ENCODE data around the gene NRN1L.
A peak's percentile ranks its signal among the peaks of the same experiment; 100 is the strongest.
"Not testable (repeated sequence)": the region's sequence is repeated elsewhere in the genome, so short reads cannot be mapped to it uniquely, and the experiment has no call there.

NRN1L gene

DNA sequence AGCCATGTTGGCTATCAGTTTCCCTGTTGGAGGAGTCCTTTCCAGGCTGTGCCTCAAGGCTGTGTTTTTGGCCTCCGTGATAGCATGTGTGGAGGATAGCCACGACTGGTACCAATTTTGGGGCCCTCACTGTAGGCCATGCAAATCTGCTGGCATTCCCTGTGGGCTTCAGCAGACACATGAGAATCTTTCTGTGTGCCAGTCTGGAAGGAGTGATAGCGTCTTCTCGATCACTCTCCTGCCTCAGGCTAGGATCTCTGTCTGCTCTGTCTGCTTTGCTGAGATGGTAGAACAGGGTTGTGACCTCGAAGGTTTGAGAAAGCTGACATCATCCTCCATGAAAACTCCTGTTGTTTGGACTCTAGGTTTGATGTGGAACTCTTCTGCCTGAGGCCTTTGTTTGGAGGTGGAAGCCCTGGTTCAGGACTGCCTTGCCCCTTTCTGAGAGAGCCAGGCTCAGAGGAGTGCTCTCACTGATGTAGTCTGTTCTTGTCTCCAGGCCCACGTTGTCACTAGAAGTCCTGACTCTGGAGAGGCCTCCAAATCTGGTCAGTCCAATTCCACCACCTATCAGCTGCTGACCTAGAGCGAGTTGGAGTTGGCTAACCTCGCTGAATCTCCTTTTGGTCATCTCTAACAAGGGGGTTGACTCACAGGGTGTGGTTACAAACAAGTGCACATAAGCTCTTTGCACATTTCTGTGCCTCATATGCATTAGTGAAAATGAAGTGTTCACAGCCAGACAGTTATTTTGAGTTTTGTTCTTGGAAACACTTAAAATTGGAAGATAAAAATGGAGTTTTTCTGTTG, 23.9 kb upstream of the NRN1L start:
- DNase-seq (ENCODE audit: low read depth), result no peak
- H3K4me3 ChIP-seq (ENCODE audit: control insufficient read depth, low read depth, low read length), result no peak overlapping the region
- TF ChIP-seq, protein P1, sequence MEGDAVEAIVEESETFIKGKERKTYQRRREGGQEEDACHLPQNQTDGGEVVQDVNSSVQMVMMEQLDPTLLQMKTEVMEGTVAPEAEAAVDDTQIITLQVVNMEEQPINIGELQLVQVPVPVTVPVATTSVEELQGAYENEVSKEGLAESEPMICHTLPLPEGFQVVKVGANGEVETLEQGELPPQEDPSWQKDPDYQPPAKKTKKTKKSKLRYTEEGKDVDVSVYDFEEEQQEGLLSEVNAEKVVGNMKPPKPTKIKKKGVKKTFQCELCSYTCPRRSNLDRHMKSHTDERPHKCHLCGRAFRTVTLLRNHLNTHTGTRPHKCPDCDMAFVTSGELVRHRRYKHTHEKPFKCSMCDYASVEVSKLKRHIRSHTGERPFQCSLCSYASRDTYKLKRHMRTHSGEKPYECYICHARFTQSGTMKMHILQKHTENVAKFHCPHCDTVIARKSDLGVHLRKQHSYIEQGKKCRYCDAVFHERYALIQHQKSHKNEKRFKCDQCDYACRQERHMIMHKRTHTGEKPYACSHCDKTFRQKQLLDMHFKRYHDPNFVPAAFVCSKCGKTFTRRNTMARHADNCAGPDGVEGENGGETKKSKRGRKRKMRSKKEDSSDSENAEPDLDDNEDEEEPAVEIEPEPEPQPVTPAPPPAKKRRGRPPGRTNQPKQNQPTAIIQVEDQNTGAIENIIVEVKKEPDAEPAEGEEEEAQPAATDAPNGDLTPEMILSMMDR (IDR thresholded peaks at IDR 0.05; ENCODE audit: control insufficient read depth, insufficient read depth, low read depth, low read length, missing control alignments), result no peak

DNA sequence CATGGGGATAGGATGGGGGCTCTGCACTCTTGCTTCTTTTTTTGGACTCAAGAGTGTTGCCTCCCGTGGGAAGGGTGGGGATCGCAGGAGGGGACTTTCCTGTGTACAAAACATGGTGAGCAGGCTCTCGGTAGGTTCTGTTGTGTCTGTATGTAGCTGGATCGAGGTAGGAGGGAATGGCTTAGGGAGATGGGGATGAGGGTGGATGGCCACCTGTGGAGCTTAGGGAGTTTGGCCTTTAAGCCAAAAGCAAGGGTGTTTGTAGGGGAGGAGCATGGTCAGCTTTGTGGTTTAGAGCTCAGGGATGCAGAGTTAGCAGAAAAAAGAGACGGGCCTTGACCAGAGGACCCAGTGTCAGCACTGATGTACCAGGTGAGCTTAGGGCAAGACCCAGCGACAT, 22.8 kb upstream of the NRN1L start:
- no peak for DNase-seq (ENCODE audit: low read depth)
- TF ChIP-seq, protein P1 (IDR thresholded peaks at IDR 0.05; ENCODE audit: control insufficient read depth, insufficient read depth, low read depth, low read length, missing control alignments), result no peak
- no peak overlapping the region for H3K4me3 ChIP-seq (ENCODE audit: control insufficient read depth, low read depth, low read length)

DNA sequence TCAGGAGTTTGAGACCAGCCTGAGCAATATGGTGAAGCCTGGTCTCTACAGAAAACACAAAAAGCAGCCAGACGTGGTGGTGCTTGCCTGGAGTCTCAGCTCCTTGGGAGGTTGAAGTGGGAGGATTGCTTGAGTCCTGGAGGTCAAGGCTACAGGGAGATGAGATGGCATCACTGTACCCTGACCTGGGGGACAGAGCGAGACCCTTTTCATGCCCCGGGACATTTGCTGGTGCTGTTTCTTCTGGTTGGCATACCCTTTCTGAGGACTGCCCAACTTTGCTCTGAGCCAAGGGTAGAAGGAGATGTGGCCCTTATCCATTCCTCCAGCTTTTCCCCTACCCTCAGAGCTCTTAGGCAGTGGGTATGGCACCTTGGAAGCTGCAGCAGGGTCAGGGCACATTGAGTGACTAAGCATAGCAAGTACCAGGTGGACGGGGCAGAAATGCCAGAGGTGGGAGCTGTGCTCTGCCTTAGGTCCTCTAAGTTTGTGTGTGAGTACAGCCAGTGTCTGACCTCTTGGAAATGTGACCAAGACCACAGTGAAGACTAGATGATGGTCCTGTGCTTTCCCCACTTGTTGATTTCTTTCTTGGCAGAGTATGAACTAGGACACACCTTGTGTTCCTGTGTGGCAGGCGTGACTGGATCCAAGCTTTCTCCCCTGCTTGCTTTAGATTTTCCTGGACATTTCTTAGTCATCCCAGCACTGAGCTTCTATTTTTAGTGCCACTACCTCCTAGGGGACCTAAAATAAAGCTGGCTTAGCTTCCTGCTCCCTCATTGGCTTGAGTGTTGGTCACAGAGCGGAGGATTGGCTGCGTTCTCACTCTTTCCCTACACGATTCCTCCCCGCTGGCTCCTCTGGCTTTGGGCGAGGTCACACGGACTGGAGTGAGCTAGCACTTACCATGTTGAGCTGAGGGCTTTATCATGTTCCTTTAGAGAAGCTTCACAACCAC, 21.8 kb upstream of the NRN1L start:
- H3K4me3 ChIP-seq (ENCODE audit: control insufficient read depth, low read depth, low read length), result no peak overlapping the region
- DNase-seq (ENCODE audit: low read depth), result no peak
- TF ChIP-seq, protein P1 (IDR thresholded peaks at IDR 0.05; ENCODE audit: control insufficient read depth, insufficient read depth, low read depth, low read length, missing control alignments), result no peak

DNA sequence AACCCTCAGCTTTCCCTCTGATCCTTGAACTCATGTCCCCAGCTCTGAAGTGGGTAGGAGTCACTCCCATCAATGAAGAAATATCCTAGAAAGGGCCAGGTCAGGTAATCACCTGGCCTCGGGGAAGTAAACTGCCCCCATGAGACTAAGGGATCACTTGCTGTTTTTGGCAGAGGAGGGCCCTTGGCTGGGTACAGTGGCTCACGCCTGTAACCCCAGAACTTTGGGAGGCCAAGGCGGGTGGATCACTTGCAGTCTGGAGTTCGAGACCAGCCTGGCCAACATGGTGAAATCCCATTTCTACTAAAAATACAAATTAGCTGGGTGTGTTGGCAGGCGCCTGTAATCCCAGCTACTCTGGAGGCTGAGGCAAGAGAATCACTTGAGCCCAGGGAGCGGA, 20.6 kb upstream of the NRN1L start:
- not testable (repeated sequence) for H3K4me3 ChIP-seq (ENCODE audit: control insufficient read depth, low read depth, low read length)

DNA sequence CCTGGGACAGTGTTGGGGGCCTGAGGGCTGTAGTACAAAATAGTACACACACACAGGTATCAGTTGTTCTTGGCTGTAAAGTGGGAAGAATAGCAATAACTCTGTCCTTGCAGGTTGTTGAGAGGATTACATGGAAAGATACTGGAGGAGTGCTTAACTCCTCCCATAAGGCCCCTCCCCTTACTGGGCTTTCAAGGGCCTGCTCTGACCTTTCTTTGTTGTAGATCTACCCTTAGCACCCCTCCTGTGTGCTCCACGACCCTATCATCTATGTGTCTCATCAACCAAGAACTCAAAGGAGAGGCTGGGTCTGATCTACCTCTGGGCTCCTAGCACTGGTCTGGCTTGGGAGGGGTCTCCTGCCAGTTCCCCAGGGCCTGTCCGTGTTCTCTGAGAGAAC, 20.1 kb upstream of the NRN1L start:
- DNase-seq (ENCODE audit: low read depth), result no peak
- TF ChIP-seq, protein P1 (IDR thresholded peaks at IDR 0.05; ENCODE audit: control insufficient read depth, insufficient read depth, low read depth, low read length, missing control alignments), result no peak
- no peak overlapping the region for H3K4me3 ChIP-seq (ENCODE audit: control insufficient read depth, low read depth, low read length)

More for the DNA sequence above, 20.6 kb upstream of the NRN1L start:
- DNase-seq (ENCODE audit: low read depth), result not testable (repeated sequence)

DNA sequence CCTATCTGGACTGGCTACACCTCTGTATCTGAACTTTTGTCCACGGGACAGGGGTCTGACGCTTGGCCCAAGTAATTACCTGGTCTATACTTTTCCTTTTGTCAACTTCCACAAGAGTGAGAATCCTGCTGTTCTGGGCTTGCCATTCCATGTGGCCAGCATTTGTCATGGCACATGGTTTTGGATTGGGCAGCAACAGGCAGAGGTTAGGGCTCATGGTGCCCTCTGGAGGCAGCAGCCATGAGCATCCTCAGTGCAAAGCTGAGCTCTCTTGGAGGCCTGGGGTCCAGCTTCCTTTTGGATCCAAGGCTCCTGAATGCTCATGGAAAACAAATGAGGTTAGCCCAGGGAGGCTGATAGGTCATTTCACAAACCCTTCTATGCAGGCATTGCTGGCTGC, 19.4 kb upstream of the NRN1L start:
- no peak overlapping the region for H3K4me3 ChIP-seq (ENCODE audit: control insufficient read depth, low read depth, low read length)
- TF ChIP-seq, protein P1 (IDR thresholded peaks at IDR 0.05; ENCODE audit: control insufficient read depth, insufficient read depth, low read depth, low read length, missing control alignments), result peak; percentile 59
- no peak for DNase-seq (ENCODE audit: low read depth)

DNA sequence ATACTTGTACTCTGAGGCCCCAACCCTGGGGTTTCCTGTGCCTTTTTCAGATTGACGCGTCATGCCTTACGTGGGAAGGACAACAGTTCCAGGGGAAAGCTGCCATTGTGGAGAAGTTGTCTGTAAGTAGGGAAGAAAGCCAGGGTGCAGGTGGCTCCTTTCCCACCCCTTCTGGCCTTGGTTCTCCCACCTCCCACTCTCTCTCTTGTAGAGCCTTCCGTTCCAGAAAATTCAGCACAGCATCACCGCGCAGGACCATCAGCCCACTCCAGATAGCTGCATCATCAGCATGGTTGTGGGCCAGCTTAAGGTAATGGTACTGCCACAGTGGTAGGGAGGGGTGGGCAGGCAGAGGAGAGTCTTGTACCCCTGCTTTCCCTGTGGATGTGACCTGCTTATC, 16.4 kb upstream of the NRN1L start:
- TF ChIP-seq, protein P1 (IDR thresholded peaks at IDR 0.05; ENCODE audit: control insufficient read depth, insufficient read depth, low read depth, low read length, missing control alignments), result no peak
- no peak overlapping the region for H3K4me3 ChIP-seq (ENCODE audit: control insufficient read depth, low read depth, low read length)
- DNase-seq (ENCODE audit: low read depth), result no peak

Data from AG09309 (cell line).